T47D (cell line): Measurements from ENCODE around the gene PCSK6.

Experiments
- DNase-seq, 2 experiments: peaks; one replicate each; pipeline versions ENCODE4 v3.0.0 to v3.0.0-alpha.2; 2011 to 2012; ENCODE audit warnings: low read depth in 1 of 2, low spot score in 1 of 2
- JUND ChIP-seq: IDR thresholded peaks from 2 replicates; pipeline ENCODE4 v1.6.1; 2012; ENCODE audit warnings: low read depth
- in situ Hi-C: cut with HindIII; loops from 2 replicates; pipeline ENCODE4 v1.10.0; 2016; ENCODE audit warnings: low sequenced_read_pairs, low pct_unique_long_range_greater_than_20kb

PCSK6 gene

GRCh38 chr15:101332061-101332467 lies 157.4 kb downstream of the PCSK6 start:
- TF ChIP-seq JUND, result no peak
- DNase-seq, result no peak
- in situ Hi-C loops, result no loop called here

GRCh38 chr15:101329867-101330380 lies 159.6 kb downstream of the PCSK6 start:
- no peak for DNase-seq
- no peak for TF ChIP-seq JUND
- in situ Hi-C loops, result no loop called here

GRCh38 chr15:101329309-101329863 lies 160.1 kb downstream of the PCSK6 start:
- DNase-seq, result no peak
- in situ Hi-C loops, result no loop called here
- no peak for TF ChIP-seq JUND

- in situ Hi-C loops, result no loop called here
- DNase-seq, result no peak
- TF ChIP-seq JUND, result no peak
These were observed 161.5 kb downstream of the PCSK6 start for GRCh38 chr15:101328001-101328400.

GRCh38 chr15:101327147-101327740 lies 162.3 kb downstream of the PCSK6 start:
- no peak for TF ChIP-seq JUND
- in situ Hi-C loops, result no loop called here
- DNase-seq, result no peak

- DNase-seq, result no peak
- no peak for TF ChIP-seq JUND
These were observed 162.9 kb downstream of the PCSK6 start for GRCh38 chr15:101326462-101327146.

GRCh38 chr15:101326026-101326315 lies 163.5 kb downstream of the PCSK6 start:
- DNase-seq, result no peak
- in situ Hi-C loops, result no loop called here

More at GRCh38 chr15:101326462-101327146, 162.9 kb downstream of the PCSK6 start:
- in situ Hi-C loops, result no loop called here

GRCh38 chr15:101325263-101326025 lies 164.1 kb downstream of the PCSK6 start:
- in situ Hi-C loops, result no loop called here
- no peak for DNase-seq
- no peak for TF ChIP-seq JUND

More at GRCh38 chr15:101326026-101326315, 163.5 kb downstream of the PCSK6 start:
- TF ChIP-seq JUND, result no peak

GRCh38 chr15:101324524-101325177 lies 164.9 kb downstream of the PCSK6 start:
- no peak for TF ChIP-seq JUND
- in situ Hi-C loops, result no loop called here
- peak in 1 of 2 experiments; percentile 41 for DNase-seq

GRCh38 chr15:101323793-101324523 lies 165.5 kb downstream of the PCSK6 start:
- DNase-seq, result no peak
- in situ Hi-C loops, result no loop called here
- TF ChIP-seq JUND, result no peak

- in situ Hi-C loops, result no loop called here
- TF ChIP-seq JUND, result no peak
- no peak for DNase-seq
These were observed 166.5 kb downstream of the PCSK6 start for GRCh38 chr15:101322854-101323477.
